Uterus (tissue), 4 donors: ENCODE measurements around the gene SPSB2. TPM values are rescaled to one million over a fixed set of nuclear protein-coding genes. Genes with fewer than 3 reads are reported as not detected.

Experiments used
- DNase-seq, 2 donors: peaks; one replicate each; pipeline ENCODE4 v3.0.0-alpha.2; 2019 to 2020
- H3K27ac ChIP-seq, 2 donors: fragments of 200-600 bp; sonication (generic); 1 replicate in 1 of 2; 2 replicates in 1 of 2; pipeline ENCODE4 v1.5.1; 2016 to 2018
- H3K27me3 ChIP-seq, 2 donors: fragments of 200-600 bp; sonication (generic); one replicate each; pipeline ENCODE4 v1.5.1; 2018 to 2019; ENCODE audit warnings: control low read depth in 1 of 2
- H3K36me3 ChIP-seq, 2 donors: fragments of 200-600 bp; sonication (generic); one replicate each; pipeline ENCODE4 v1.5.1; 2019; ENCODE audit warnings: control low read depth in 1 of 2
- H3K4me1 ChIP-seq, 2 donors: fragments of 200-600 bp; sonication (generic); one replicate each; pipeline ENCODE4 v1.5.1; 2018 to 2019; ENCODE audit warnings: control low read depth in 1 of 2
- H3K4me3 ChIP-seq, 2 donors: fragments of 200-600 bp; sonication (generic); 1 replicate in 1 of 2; 2 replicates in 1 of 2; pipeline ENCODE4 v1.5.1; 2018 to 2019; ENCODE audit warnings: mild to moderate bottlenecking in 1 of 2
- H3K9me3 ChIP-seq, 2 donors: fragments of 200-600 bp; sonication (generic); one replicate each; pipeline ENCODE4 v1.5.1; 2019; ENCODE audit warnings: control low read depth in 1 of 2
- POLR2A ChIP-seq, 2 donors: fragments of 450-650 bp; IDR thresholded peaks; one replicate each; pipeline ENCODE4 v1.6.1; 2016; ENCODE audit warnings: antibody characterized with exemption in 2 of 2, mild to moderate bottlenecking in 1 of 2, moderate library complexity in 1 of 2
- intact Hi-C: fragments of 100-400 bp; cut with DNase I; formaldehyde crosslinking; loops from one replicate; pipeline ENCODE4 v1.15.1; 2023; ENCODE audit warnings: low total_unique reads
- total RNA-seq, 4 donors: library from RNA; depleted of rRNA in 3 of 4; stranded (reverse); fragments of >200 nt in 3 of 4; gene quantifications; one replicate each; pipeline versions ENCODE4 v1.1.0 to v1.2.4, GENCODE V29; 2014 to 2023
- TF ChIP-seq, protein P1 (sequence below), 4 experiments: fragments of 200-600 bp in 2 of 4; fragments of 450-650 bp in 2 of 4; sonication (generic) in 2 of 4; IDR thresholded peaks; one replicate each; pipeline ENCODE4 v1.5.1; 2016 to 2019; ENCODE audit warnings: antibody characterized with exemption in 4 of 4, mild to moderate bottlenecking in 2 of 4, moderate library complexity in 1 of 4
- donor health status: DM: yes; HTN: yes; CAD: no.

SPSB2 gene
- total RNA-seq, 4 donors from 2014 or later, result 2.8 to 11.3 (median 5.0) TPM

DNA sequence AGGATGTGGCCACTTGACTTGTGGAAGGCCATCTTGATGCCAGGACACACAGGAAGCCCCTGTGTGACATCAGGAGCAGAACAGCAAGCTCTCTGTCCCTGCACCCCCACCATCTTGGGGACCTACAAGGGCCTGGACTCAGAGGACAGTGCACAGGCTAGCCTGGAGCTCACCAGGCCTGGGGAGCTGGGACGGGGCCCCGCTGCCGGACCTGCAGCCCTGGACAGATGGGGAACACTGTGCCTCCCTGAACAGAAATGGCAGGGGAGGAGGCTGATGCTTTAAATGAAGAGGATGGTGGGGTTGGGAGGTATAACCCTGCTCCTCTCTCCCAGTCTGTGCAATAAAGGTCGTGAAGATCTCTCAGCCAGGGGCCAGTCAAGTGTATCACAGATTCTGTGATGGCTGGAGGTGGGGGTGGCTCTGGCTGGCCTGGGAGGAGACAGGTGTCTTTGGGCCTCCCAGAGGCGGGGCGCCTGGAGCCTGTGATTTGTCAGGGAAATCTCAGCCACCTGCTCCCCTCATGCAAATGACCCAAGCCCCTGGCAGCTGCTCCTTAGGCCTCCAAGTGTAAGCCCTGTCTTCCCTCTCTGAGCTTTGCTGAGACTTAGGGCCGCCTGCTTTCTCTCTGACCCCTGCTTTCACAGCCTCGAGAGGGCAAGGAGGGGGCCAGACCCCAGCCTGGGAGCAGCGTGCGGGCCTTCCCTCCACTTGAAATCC, 33.5 kb downstream of the SPSB2 start:
- DNase-seq, result no peak
- Histone ChIP-seq H3K4me3 (no peak overlapping the region), H3K9me3 (no peaks in the 10 kb centered on the region), H3K4me1 (no peaks in the 10 kb centered on the region), H3K36me3 (no peaks in the 10 kb centered on the region), H3K27me3 (no peaks in the 10 kb centered on the region), H3K27ac (no peak overlapping the region)
- no peak for TF ChIP-seq POLR2A (IDR thresholded peaks at IDR 0.05)
- TF ChIP-seq, protein P1, sequence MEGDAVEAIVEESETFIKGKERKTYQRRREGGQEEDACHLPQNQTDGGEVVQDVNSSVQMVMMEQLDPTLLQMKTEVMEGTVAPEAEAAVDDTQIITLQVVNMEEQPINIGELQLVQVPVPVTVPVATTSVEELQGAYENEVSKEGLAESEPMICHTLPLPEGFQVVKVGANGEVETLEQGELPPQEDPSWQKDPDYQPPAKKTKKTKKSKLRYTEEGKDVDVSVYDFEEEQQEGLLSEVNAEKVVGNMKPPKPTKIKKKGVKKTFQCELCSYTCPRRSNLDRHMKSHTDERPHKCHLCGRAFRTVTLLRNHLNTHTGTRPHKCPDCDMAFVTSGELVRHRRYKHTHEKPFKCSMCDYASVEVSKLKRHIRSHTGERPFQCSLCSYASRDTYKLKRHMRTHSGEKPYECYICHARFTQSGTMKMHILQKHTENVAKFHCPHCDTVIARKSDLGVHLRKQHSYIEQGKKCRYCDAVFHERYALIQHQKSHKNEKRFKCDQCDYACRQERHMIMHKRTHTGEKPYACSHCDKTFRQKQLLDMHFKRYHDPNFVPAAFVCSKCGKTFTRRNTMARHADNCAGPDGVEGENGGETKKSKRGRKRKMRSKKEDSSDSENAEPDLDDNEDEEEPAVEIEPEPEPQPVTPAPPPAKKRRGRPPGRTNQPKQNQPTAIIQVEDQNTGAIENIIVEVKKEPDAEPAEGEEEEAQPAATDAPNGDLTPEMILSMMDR (IDR thresholded peaks at IDR 0.05), result no peak
- intact Hi-C loops, result no loop called here

DNA sequence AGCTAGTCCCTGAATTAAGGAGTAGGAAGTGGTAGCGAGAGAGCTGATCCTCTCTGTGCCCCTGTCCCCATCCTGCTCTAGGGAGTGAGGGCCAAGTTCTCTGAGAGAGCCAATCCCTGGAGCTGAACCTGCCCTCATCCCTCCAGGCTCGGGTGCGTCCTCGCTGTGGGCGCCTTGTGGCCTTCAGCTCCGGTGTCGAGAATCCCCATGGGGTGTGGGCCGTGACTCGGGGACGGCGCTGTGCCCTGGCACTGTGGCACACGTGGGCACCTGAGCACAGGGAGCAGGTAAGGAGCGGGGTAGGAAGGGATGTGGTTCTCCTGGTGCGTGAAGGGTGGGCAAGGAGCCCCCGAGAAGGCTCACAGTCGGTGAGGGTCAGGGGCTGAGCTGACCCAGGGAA, 34.2 kb downstream of the SPSB2 start:
- no peak overlapping the region for H3K27ac ChIP-seq
- no peak for DNase-seq
- H3K36me3 ChIP-seq, result no peaks in the 10 kb centered on the region
- H3K4me3 ChIP-seq, result no peak overlapping the region
- no peaks in the 10 kb centered on the region for H3K4me1 ChIP-seq
- H3K9me3 ChIP-seq, result no peaks in the 10 kb centered on the region
- intact Hi-C loops, result no loop called here
- H3K27me3 ChIP-seq, result no peaks in the 10 kb centered on the region
- TF ChIP-seq POLR2A (IDR thresholded peaks at IDR 0.05), result no peak
- TF ChIP-seq, protein P1 (IDR thresholded peaks at IDR 0.05), result no peak

DNA sequence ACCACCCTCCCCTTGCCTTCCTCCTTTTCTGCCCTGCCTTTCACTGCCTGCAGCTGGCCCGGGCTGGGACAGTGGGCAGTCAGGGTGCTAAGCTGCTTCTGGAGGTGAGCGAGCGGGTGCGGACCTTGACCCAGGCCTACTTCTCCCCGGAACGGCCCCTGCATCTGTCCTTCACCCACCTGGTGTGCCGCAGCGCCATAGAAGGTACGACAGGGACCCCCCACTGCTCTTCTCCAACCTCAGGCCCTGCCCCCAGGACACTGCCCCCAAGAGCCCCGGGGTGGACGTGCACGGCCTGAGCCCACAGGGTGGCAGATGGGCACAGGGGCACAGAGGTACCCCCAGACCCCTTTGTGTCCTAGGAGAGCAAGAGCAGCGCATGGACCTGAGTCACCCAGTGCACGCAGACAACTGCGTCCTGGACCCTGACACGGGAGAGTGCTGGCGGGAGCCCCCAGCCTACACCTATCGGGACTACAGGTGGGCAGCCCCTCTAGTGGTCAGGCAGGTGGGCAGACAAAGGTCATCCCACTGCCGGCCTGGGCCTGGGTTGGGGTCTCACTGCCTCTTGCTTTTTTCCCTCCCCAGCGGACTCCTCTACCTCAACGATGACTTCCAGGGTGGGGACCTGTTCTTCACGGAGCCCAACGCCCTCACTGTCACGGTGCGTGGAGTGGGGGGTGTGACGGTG, 35.6 kb downstream of the SPSB2 start:
- intact Hi-C loops, result no loop called here
- TF ChIP-seq POLR2A (IDR thresholded peaks at IDR 0.05), result no peak
- TF ChIP-seq, protein P1 (IDR thresholded peaks at IDR 0.05), result no peak
- H3K9me3 ChIP-seq, result no peaks in the 10 kb centered on the region
- no peaks in the 10 kb centered on the region for H3K36me3 ChIP-seq
- no peaks in the 10 kb centered on the region for H3K4me1 ChIP-seq
- H3K4me3 ChIP-seq, result no peak overlapping the region
- no peak for DNase-seq
- H3K27ac ChIP-seq, result no peak overlapping the region
- H3K27me3 ChIP-seq, result no peaks in the 10 kb centered on the region

DNA sequence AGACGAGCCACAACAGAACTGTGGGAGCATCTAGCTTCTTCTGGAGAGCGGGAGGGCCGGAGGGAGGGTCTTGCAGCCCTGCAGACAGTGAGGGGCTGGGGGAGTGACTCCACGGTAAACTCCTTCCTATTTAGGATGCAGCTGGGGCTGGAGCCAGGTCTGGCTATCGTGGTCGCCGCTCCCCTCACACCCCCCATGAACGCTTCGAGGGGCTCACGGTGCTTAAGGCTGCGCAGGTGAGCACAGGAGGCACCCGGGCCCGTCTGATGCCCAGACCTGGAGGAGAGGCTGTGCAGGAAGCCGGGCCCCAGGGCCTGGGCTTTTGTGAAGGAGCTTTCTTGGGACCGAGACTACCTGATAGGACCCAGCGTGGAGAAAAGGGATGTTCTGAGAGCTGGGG, 36.3 kb downstream of the SPSB2 start:
- DNase-seq, result no peak
- H3K9me3 ChIP-seq, result no peaks in the 10 kb centered on the region
- H3K27ac ChIP-seq, result no peak overlapping the region
- no peaks in the 10 kb centered on the region for H3K27me3 ChIP-seq
- H3K4me3 ChIP-seq, result no peak overlapping the region
- TF ChIP-seq, protein P1 (IDR thresholded peaks at IDR 0.05), result no peak
- TF ChIP-seq POLR2A (IDR thresholded peaks at IDR 0.05), result no peak
- no peaks in the 10 kb centered on the region for H3K4me1 ChIP-seq
- intact Hi-C loops, result no loop called here
- H3K36me3 ChIP-seq, result no peaks in the 10 kb centered on the region

DNA sequence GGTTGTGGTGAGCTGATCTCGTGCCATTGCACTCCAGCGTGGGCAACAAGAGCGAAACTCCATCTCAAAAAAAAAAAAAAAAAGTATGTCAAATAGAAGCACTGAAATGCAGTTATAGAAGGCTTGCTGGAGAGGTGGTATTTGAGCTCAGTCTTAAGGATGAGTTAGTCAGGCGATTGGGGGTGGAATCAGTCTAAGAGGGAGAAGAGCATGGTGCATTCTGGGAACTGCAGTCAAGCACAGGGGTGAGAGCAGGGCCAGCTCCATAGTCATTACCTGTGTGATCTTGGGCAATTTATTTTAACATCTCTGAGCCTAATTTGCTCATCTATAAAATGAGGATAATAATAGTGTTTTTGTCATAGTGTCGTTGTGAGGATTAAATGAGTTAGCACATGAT, 38.2 kb downstream of the SPSB2 start:
- Histone ChIP-seq H3K4me1 (peaks cover 0 to 6% of the 10 kb centered on the region in 2 donors), H3K9me3 (no peaks in the 10 kb centered on the region), H3K4me3 (no peak overlapping the region), H3K27me3 (no peaks in the 10 kb centered on the region), H3K36me3 (no peaks in the 10 kb centered on the region), H3K27ac (no peak overlapping the region)
- intact Hi-C loops, result no loop called here
- no peak for DNase-seq
- TF ChIP-seq, protein P1 (IDR thresholded peaks at IDR 0.05), result no peak
- no peak for TF ChIP-seq POLR2A (IDR thresholded peaks at IDR 0.05)
